Measurements from ENCODE around the gene ZNF30.
"Not testable (repeated sequence)": the region's sequence is repeated elsewhere in the genome, so short reads cannot be mapped to it uniquely, and the experiment has no call there.

The ZNF30 gene

DNA sequence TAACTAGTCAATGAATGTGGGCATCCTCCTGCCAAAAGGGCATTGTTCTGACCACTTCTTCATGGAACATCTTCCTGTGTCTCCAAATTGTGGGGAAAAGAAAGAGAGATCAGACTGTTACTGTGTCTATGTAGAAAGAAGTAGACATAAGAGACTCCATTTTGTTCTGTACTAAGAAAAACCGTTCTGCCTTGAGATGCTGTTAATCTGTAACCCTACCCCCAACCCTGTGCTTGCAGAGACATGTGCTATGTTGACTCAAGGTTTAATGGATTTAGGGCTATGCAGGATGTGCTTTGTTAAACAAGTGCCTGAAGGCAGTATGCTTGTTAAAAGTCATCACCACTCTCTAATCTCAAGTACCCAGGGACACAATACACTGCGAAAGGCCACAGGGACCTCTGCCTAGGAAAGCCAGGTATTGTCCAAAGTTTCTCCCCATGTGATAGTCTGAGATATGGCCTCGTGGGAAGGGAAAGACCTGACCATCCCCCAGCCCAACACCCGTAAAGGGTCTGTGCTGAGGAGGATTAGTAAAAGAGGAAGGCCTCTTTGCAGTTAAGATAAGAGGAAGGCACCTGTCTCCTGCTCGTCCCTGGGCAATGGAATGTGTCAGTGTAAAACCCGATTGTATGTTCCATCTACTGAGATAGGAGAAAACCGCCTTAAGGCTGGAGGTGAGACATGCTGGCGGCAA lies 6.5 kb upstream of the ZNF30 start:
- H3K9me3 ChIP-seq (ENCODE audit: control insufficient read depth in 5 of 5, low read length in 5 of 5), result peaks cover 3 to 19% (median 17%) of the 10 kb centered on the region in 5 donors
- H3K27ac ChIP-seq (ENCODE audit: low read depth, low read length); H3K4me1 ChIP-seq (ENCODE audit: control insufficient read depth in 5 of 5, insufficient read depth in 5 of 5, low read length in 5 of 5); H3K9ac ChIP-seq (ENCODE audit: low read length in 5 of 5); H3K36me3 ChIP-seq (ENCODE audit: control insufficient read depth in 5 of 5, insufficient read depth in 5 of 5, low read length in 5 of 5); H3K4me3 ChIP-seq (ENCODE audit: low read depth in 1 of 5, low read length in 5 of 5); H3K27me3 ChIP-seq (ENCODE audit: control insufficient read depth in 5 of 5, insufficient read depth in 4 of 5, low read length in 5 of 5): not testable (repeated sequence)

DNA sequence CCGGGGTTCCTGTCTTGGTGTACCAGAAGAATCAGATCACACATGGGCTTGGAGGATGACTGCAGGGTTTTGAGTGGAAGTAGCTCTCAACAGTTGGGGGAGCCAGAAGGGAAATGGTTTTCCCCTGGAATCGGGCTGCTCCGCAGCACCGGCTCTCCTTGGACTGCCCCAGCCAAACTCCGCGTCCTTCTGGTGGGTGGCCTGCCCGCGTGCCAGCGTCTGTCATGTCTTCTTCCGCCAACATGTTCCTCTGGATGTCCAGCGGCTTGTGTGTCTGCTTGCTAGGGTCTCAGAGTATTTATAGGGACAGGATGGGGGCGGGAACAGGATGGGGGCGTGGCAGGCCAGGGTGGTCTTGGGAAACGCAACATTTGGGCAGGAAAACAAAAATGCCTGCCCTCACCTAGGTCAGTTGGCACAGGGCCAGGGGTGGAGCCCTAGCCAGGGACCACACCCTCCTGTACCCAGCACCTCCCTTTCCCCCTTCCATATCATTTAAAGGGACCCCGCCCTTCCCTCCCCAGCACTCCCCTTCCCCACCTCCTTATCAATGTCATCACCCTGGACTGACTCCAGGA lies 1.3 kb upstream of the ZNF30 start:
- Histone ChIP-seq H3K4me1 (ENCODE audit: control insufficient read depth in 5 of 5, insufficient read depth in 5 of 5, low read length in 5 of 5) (peaks cover 0 to 17% (median 12%) of the 10 kb centered on the region in 5 donors), H3K27ac (ENCODE audit: low read depth, low read length) (no peak overlapping the region), H3K4me3 (ENCODE audit: low read depth in 1 of 5, low read length in 5 of 5) (no peak overlapping the region), H3K36me3 (ENCODE audit: control insufficient read depth in 5 of 5, insufficient read depth in 5 of 5, low read length in 5 of 5) (peaks cover 4 to 7% (median 4%) of the 10 kb centered on the region in 5 donors), H3K27me3 (ENCODE audit: control insufficient read depth in 5 of 5, insufficient read depth in 4 of 5, low read length in 5 of 5) (no peaks in the 10 kb centered on the region), H3K9ac (ENCODE audit: low read length in 5 of 5) (no peak overlapping the region), H3K9me3 (ENCODE audit: control insufficient read depth in 5 of 5, low read length in 5 of 5) (peaks cover 0 to 4% (median 0%) of the 10 kb centered on the region in 5 donors)

- Histone ChIP-seq H3K9ac (ENCODE audit: low read length in 5 of 5) (peak overlapping the region in 1 of 5 donors; percentile 71), H3K4me3 (ENCODE audit: low read depth in 1 of 5, low read length in 5 of 5) (peak overlapping the region; percentile 72 to 93 (median 80)), H3K4me1 (ENCODE audit: control insufficient read depth in 5 of 5, insufficient read depth in 5 of 5, low read length in 5 of 5) (peaks cover 0 to 17% (median 12%) of the 10 kb centered on the region in 5 donors), H3K9me3 (ENCODE audit: control insufficient read depth in 5 of 5, low read length in 5 of 5) (peaks cover 0 to 4% (median 0%) of the 10 kb centered on the region in 5 donors), H3K27ac (ENCODE audit: low read depth, low read length) (peak overlapping the region; percentile 69), H3K27me3 (ENCODE audit: control insufficient read depth in 5 of 5, insufficient read depth in 4 of 5, low read length in 5 of 5) (no peaks in the 10 kb centered on the region), H3K36me3 (ENCODE audit: control insufficient read depth in 5 of 5, insufficient read depth in 5 of 5, low read length in 5 of 5) (peaks cover 4 to 8% (median 7%) of the 10 kb centered on the region in 5 donors)
Measured at GRCh38 chr19:34926361-34926684, 380 bp upstream of the ZNF30 start.

- H3K27me3 ChIP-seq (ENCODE audit: control insufficient read depth in 5 of 5, insufficient read depth in 4 of 5, low read length in 5 of 5), result no peaks in the 10 kb centered on the region
- H3K9me3 ChIP-seq (ENCODE audit: control insufficient read depth in 5 of 5, low read length in 5 of 5), result no peaks in the 10 kb centered on the region
- no peak overlapping the region for H3K4me3 ChIP-seq (ENCODE audit: low read depth in 1 of 5, low read length in 5 of 5)
- H3K36me3 ChIP-seq (ENCODE audit: control insufficient read depth in 5 of 5, insufficient read depth in 5 of 5, low read length in 5 of 5), result peaks cover 27 to 51% (median 33%) of the 10 kb centered on the region in 5 donors
- H3K27ac ChIP-seq (ENCODE audit: low read depth, low read length), result no peak overlapping the region
- H3K4me1 ChIP-seq (ENCODE audit: control insufficient read depth in 5 of 5, insufficient read depth in 5 of 5, low read length in 5 of 5), result peaks cover 0 to 5% (median 4%) of the 10 kb centered on the region in 5 donors
- no peak overlapping the region for H3K9ac ChIP-seq (ENCODE audit: low read length in 5 of 5)
Measured at GRCh38 chr19:34932494-34932893, 5.8 kb downstream of the ZNF30 start.

GRCh38 chr19:34936184-34936583 lies 9.5 kb downstream of the ZNF30 start:
- peaks cover 24 to 50% (median 30%) of the 10 kb centered on the region in 5 donors for H3K36me3 ChIP-seq (ENCODE audit: control insufficient read depth in 5 of 5, insufficient read depth in 5 of 5, low read length in 5 of 5)
- peaks cover 0 to 2% (median 0%) of the 10 kb centered on the region in 5 donors for H3K9me3 ChIP-seq (ENCODE audit: control insufficient read depth in 5 of 5, low read length in 5 of 5)
- H3K27ac ChIP-seq (ENCODE audit: low read depth, low read length), result no peak overlapping the region
- no peaks in the 10 kb centered on the region for H3K4me1 ChIP-seq (ENCODE audit: control insufficient read depth in 5 of 5, insufficient read depth in 5 of 5, low read length in 5 of 5)
- H3K9ac ChIP-seq (ENCODE audit: low read length in 5 of 5), result no peak overlapping the region
- no peak overlapping the region for H3K4me3 ChIP-seq (ENCODE audit: low read depth in 1 of 5, low read length in 5 of 5)
- no peaks in the 10 kb centered on the region for H3K27me3 ChIP-seq (ENCODE audit: control insufficient read depth in 5 of 5, insufficient read depth in 4 of 5, low read length in 5 of 5)

DNA sequence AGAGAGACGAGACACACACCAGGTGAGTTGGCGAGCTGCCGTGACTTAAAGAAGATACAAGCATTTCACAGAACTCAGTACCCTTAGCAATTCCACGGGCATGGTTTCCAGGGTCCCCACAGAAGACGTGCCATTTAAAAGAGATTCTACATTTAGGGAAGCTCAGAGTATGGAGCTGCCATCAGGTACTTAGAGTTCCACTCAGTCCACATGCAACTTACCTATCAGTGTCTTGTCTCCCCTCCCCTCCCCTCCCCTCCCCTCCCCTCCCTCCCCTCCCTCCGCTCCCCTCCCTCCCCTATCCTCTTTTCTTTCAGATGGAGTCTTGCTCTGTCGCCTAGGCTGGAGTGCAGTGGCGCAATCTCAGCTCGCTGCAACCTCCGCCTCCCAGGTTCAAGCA lies 12.2 kb downstream of the ZNF30 start:
- Histone ChIP-seq H3K9me3 (ENCODE audit: control insufficient read depth in 5 of 5, low read length in 5 of 5) (peaks cover 8 to 16% (median 14%) of the 10 kb centered on the region in 5 donors), H3K27me3 (ENCODE audit: control insufficient read depth in 5 of 5, insufficient read depth in 4 of 5, low read length in 5 of 5) (no peaks in the 10 kb centered on the region), H3K36me3 (ENCODE audit: control insufficient read depth in 5 of 5, insufficient read depth in 5 of 5, low read length in 5 of 5) (peaks cover 20 to 41% (median 37%) of the 10 kb centered on the region in 5 donors)

DNA sequence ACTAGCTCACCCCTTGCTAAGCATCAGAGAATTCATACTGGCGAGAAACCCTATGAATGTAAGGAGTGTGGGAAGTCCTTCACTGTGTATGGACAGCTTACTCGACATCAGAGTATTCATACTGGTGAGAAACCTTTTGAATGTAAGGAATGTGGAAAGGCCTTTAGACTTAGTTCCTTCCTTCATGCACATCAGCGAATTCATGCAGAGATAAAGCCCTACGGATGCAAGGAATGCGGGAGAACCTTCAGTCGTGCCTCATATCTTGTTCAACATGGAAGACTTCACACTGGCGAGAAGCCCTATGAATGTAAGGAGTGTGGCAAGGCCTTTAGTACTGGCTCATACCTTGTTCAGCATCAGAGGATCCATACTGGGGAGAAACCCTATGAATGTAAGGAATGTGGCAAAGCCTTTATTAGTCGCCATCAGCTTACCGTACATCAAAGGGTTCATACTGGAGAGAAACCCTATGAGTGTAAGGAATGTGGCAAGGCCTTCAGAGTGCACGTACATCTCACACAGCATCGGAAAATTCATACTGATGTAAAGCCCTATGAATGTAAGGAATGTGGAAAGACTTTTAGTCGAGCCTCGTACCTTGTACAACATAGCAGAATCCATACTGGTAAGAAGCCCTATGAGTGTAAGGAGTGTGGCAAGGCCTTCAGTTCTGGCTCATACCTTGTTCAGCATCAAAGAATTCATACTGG lies 17.3 kb downstream of the ZNF30 start:
- Histone ChIP-seq H3K4me1 (ENCODE audit: control insufficient read depth in 5 of 5, insufficient read depth in 5 of 5, low read length in 5 of 5) (no peaks in the 10 kb centered on the region), H3K36me3 (ENCODE audit: control insufficient read depth in 5 of 5, insufficient read depth in 5 of 5, low read length in 5 of 5) (peaks cover 14 to 25% (median 23%) of the 10 kb centered on the region in 5 donors), H3K27me3 (ENCODE audit: control insufficient read depth in 5 of 5, insufficient read depth in 4 of 5, low read length in 5 of 5) (no peaks in the 10 kb centered on the region), H3K9me3 (ENCODE audit: control insufficient read depth in 5 of 5, low read length in 5 of 5) (peaks cover 16 to 51% (median 41%) of the 10 kb centered on the region in 5 donors), H3K4me3 (ENCODE audit: low read depth in 1 of 5, low read length in 5 of 5) (peak overlapping the region; percentile 8 to 43 (median 12)), H3K9ac (ENCODE audit: low read length in 5 of 5) (no peak overlapping the region), H3K27ac (ENCODE audit: low read depth, low read length) (no peak overlapping the region)

More for the DNA sequence above, 12.2 kb downstream of the ZNF30 start:
- Histone ChIP-seq H3K4me3 (ENCODE audit: low read depth in 1 of 5, low read length in 5 of 5) (no peak overlapping the region), H3K4me1 (ENCODE audit: control insufficient read depth in 5 of 5, insufficient read depth in 5 of 5, low read length in 5 of 5) (no peaks in the 10 kb centered on the region), H3K9ac (ENCODE audit: low read length in 5 of 5) (no peak overlapping the region), H3K27ac (ENCODE audit: low read depth, low read length) (no peak overlapping the region)

GRCh38 chr19:34953092-34953491 lies 26.4 kb downstream of the ZNF30 start:
- no peak overlapping the region for H3K27ac ChIP-seq (ENCODE audit: low read depth, low read length)
- peaks cover 16 to 26% (median 17%) of the 10 kb centered on the region in 5 donors for H3K36me3 ChIP-seq (ENCODE audit: control insufficient read depth in 5 of 5, insufficient read depth in 5 of 5, low read length in 5 of 5)
- H3K4me1 ChIP-seq (ENCODE audit: control insufficient read depth in 5 of 5, insufficient read depth in 5 of 5, low read length in 5 of 5), result peaks cover 0 to 7% (median 0%) of the 10 kb centered on the region in 5 donors
- peaks cover 0 to 1% (median 0%) of the 10 kb centered on the region in 5 donors for H3K27me3 ChIP-seq (ENCODE audit: control insufficient read depth in 5 of 5, insufficient read depth in 4 of 5, low read length in 5 of 5)
- H3K9me3 ChIP-seq (ENCODE audit: control insufficient read depth in 5 of 5, low read length in 5 of 5), result peaks cover 19 to 71% (median 55%) of the 10 kb centered on the region in 5 donors
- H3K9ac ChIP-seq (ENCODE audit: low read length in 5 of 5), result no peak overlapping the region
- H3K4me3 ChIP-seq (ENCODE audit: low read depth in 1 of 5, low read length in 5 of 5), result peak overlapping the region in 1 of 5 donors; percentile 33

- peaks cover 37 to 84% (median 73%) of the 10 kb centered on the region in 5 donors for H3K9me3 ChIP-seq (ENCODE audit: control insufficient read depth in 5 of 5, low read length in 5 of 5)
- peaks cover 22 to 49% (median 47%) of the 10 kb centered on the region in 5 donors for H3K36me3 ChIP-seq (ENCODE audit: control insufficient read depth in 5 of 5, insufficient read depth in 5 of 5, low read length in 5 of 5)
Measured at GRCh38 chr19:34957830-34958751, 31.4 kb downstream of the ZNF30 start.

More at GRCh38 chr19:34957830-34958751, 31.4 kb downstream of the ZNF30 start:
- Histone ChIP-seq H3K27ac (ENCODE audit: low read depth, low read length) (no peak overlapping the region), H3K4me3 (ENCODE audit: low read depth in 1 of 5, low read length in 5 of 5) (peak overlapping the region; percentile 37 to 89 (median 64)), H3K4me1 (ENCODE audit: control insufficient read depth in 5 of 5, insufficient read depth in 5 of 5, low read length in 5 of 5) (peaks cover 14 to 20% (median 15%) of the 10 kb centered on the region in 5 donors), H3K27me3 (ENCODE audit: control insufficient read depth in 5 of 5, insufficient read depth in 4 of 5, low read length in 5 of 5) (peaks cover 0 to 5% (median 0%) of the 10 kb centered on the region in 5 donors), H3K9ac (ENCODE audit: low read length in 5 of 5) (peak overlapping the region in 1 of 5 donors; percentile 79)
